GM18505 (cell line): Measurements from ENCODE around the gene KCNAB2.

Experiments used
- ATAC-seq: cut with Tn5 transposase; IDR thresholded peaks from one replicate; pipeline ENCODE4 v1.9.1; 2021; ENCODE audit not compliant: unreplicated experiment
- POLR2A ChIP-seq: IDR thresholded peaks from 4 replicates; pipeline ENCODE4 v1.6.1; 2011; ENCODE audit warnings: borderline replicate concordance; ENCODE audit not compliant: insufficient read depth, insufficient read length; ENCODE audit errors: extremely low read depth

The KCNAB2 gene

DNA sequence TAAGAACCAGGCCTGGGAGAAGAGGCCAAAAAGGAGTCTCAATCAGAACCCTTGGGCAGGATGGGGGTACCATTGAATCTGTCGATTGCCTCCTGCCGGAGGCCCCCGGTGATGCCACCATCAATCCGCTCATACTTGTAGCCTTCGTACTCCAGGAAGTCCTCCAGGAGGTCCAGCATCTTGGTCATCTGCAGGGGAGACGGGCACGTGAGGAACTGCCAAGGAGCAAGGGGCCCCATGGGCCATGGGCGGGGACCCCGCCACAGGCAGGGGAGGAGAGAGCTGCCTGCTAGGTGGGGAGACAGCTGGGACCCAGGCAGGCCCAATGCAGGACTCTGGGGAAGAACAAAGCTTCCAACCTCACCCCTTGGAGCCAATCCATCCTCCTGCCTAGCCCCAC is 85.9 kb downstream of the KCNAB2 start:
- ATAC-seq, result no peak
- TF ChIP-seq POLR2A, result no peak

DNA sequence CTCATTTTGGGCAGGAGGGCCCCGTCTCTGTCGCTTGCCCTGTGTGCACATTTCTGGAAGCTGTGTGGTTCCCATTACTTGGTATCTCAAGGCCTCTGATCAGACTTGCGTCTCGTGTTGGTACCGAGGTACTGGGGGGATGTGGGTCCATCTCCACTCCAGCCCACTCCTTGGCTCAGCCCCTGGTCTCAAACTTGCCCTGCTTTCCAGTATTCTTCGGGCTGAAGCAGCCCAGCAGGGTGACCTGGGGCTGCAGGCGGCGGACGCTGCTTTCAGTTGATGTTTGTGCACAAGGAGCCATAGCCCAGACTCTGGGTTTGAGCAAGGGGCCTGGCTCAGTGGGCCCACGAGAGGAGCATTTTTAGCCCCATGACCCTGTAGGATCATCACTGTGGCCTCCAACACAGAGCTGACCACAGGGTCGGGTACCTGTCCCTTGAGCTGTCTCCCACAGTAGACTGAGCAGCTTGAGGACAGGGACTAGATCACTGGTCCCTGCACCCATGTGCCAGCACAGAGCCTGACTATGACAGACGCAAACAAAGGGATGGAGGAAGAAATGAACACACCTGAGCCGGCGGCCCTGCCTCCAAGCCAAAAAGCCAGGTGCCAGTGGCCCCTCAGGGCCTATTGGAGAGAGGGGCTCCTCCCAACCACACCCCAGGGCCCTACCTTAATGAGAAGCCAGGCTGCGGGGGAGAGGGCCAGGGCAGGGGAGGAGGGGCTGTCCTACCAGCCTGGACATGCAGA is 87.6 kb downstream of the KCNAB2 start:
- no peak for ATAC-seq
- no peak for TF ChIP-seq POLR2A

DNA sequence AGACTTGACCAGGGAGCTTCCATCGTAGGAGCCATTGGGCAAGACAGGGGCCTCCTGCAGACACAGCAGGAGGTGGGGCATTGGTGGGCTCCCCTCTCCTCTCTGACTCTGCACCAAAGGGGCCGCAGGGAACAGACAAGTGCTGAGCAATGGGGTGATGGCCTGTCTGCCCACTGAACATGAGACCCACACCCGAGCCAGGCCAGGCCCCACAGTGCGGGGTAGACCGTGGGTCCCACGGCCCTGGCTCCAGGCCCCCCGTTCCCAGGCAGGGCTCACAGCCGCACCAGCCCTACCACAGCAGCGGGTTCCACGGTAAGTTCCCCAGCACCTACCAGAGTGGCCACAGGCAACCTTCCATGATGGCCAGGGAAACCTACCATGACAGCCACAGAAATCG is 88.5 kb downstream of the KCNAB2 start:
- no peak for TF ChIP-seq POLR2A
- no peak for ATAC-seq

DNA sequence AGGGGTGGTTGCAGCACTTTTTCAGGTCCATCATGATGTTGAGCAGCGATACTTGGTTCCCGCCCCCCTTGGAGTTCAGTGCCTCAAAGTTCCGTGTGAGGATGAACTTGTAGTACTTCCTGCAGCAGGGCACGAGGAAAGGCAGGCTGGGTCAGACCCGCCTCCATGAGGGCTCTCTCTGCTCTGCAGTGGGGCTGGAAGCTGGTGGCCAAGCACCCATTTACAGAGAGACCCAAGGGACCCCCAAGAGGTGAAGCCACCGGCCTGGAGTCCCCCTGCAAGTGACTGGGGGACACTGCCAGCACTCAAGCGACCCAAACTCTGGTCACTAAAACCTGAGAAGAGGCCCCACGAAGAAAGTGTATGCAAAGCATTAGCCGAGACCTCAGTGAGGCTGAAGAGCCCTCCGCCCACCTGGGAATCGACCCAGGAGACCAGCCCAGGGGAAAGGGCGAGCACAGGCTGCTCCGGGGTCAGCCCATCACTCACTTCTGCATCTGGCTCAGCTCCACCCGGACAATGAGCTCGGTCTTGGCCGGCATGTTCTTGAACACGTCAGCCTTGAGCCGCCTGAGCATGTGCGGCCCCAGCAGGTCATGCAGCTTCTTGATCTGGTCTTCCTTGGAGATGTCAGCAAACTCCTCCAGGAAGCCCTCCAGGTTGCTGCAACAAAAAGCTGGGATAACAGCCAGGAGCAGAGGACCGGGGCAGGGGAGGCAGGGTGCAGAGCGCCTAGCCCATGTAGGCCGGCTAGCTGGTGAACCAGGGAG is 89.2 kb downstream of the KCNAB2 start:
- TF ChIP-seq POLR2A, result no peak
- no peak for ATAC-seq

DNA sequence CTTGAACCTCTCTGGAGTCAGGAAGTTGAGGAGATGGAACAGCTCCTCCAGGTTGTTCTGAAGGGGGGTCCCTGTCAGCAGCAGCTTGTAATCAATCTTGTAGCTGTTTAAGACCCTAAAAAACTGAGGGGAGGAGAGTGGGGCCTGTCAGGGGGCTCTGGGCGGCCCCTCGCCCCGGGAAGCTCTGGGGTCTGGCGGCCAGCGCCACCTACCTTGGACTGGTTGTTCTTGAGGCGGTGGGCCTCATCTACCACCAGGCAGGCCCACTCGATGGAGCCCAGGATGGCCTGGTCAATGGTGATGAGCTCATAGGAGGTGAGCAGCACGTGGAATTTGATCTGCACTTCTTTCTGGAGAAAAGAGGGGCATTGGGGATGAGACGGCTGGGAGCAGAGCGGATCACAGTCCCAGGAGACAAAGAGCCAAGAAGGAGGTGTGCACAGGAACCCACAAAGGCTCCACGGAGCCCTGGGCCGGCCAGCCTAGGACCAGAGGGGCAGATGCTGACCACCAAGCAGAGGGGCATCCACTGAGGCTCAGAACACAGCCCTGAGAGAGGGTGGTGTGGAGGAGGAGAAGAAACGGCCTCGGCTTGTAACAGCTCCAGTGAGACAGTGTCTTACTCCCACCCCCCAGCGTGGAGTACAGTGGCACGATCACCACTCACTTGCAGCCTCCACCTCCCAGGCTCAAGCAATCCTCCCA is 91.0 kb downstream of the KCNAB2 start:
- TF ChIP-seq POLR2A, result no peak
- no peak for ATAC-seq

DNA sequence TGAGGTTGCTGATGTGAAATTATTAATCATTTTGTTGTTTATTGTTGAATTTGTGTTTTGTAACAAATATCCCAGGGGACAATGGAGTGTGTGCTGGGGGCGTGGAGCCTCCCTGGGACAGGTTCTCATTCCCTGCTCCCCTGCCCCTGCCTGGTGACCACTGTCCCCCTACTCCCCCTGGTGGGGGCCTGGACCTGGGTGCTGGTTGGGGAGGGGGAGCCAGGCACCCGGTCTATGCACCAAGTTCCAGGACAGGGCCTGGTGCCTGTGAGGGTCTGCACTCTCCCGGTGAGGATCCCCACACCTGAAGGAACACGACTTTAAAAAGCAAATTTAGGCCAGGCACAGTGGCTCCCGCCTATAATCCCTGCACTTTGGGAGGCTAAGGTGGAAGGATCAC is 92.1 kb downstream of the KCNAB2 start:
- no peak for TF ChIP-seq POLR2A
- no peak for ATAC-seq

DNA sequence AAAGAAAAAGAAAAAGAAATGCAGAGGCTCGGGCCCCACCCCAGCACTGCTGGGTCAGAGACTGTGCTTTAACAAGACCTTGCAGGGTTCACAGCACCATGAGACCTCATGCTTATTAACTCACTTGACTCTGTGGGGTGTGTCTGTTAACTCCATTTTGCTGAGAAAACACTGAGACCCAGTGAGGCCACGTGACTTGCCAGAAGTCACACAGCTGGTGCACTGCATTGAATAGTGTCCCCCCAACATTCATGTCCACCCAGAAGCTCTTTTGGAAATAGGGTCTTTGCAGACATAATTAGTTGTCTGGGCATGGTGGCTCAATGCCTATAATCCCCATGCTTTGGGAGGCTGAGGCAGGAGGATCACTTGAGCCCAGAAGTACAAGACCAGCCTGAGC is 94.7 kb downstream of the KCNAB2 start:
- no peak for ATAC-seq
- no peak for TF ChIP-seq POLR2A

DNA sequence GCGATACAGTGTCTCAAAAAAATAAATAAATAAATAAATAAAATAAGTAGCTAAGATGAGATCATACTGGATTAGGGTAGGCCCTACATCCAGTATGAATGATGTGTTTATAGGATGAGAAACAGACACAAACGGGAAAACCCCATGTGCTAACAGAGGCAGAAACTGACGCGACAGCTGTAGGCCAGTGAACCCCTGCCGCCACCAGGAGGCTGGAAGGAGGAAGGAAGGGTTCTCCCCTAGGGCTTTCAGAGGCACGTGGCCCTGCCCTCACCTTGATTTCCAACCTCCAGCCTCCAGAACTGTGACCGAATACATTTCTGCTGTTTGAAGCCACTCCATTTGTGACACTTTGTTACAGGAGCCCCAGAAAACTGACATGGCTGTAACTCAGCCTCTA is 95.9 kb downstream of the KCNAB2 start:
- no peak for TF ChIP-seq POLR2A
- ATAC-seq, result no peak

DNA sequence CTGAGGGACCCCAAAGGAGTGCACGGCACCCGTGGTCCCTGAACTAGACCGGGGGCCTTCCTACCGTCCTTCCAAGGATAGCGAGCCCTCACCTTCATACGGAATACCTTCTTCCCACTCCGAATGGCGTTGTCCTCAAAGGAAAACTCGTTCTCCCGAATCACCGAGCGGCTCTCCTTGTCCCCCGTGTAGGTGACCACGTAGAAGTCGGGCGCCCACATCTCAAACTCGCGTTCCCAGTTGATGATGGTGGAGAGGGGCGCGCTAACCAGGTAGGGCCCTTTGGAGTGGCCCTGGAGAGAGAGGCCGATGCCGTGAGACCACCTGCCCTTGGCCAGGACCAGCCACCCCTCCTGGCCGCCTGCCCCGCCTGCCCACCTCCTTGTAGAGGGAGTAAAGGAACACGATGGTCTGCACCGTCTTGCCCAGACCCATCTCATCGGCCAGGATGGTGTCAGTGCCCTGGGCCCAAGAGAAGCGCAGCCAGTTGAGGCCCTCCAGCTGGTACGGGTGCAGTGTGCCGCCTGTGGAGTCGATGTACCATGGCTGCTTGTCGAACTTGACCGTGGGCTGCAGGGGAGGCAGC is 96.4 kb downstream of the KCNAB2 start:
- TF ChIP-seq POLR2A, result no peak
- ATAC-seq, result no peak

DNA sequence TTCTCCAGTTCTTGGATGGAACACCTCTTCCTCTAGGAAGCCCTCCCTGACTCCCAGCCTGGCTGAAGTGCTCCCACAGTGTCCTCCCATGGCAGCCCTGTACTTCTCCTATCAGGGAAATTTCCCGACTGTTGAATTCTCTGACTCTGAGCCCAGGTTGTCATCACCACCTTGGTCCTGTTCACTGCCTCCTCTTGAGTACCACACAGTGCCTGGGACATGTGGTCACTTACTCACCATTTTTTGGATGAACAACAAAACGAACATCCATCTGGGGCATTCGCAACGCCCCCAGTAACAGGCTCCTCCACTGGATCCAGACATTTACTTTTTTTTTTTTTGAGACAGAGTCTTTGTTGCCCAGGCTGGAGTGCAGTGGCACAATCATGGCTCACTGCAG is 97.0 kb downstream of the KCNAB2 start:
- ATAC-seq, result no peak
- no peak for TF ChIP-seq POLR2A

DNA sequence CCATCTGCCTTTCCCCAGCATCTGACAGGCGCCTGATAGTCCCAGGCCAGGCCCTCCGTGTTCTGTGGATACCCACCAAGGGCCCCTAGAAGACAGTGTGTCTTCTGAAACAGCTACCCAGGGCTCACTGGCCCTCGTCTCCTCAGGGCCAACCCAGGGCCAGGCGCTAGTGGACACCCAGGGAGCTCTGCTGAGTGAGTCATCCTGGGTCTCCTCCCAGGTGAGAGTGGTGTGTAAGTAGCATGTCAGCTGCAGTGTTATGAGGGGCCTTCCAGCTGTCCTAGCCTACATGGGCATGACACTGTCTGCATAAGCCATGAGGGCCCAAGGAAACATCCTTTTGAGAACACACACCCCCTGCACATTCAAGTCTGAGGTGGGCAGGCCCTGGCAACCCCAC is 97.7 kb downstream of the KCNAB2 start:
- no peak for TF ChIP-seq POLR2A
- no peak for ATAC-seq

DNA sequence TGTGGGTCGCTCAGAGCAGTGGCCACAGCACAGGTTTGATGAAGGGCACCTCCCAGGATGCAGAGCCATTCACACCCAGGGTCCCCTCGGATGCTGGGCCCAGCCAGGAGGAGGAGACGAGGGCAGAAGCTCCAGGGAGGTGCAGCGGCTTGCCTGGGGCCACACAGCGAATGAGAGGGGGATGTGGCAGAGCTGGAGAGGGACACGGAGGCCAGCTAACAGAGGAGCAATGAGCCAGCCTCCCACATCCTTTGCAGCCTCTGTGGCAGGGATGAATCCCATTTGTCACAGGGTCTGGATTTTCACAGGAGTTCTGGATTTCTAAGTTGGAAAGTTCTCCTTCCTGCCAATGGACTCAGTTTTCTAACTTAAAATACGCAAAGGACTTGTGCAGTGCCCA is 98.5 kb downstream of the KCNAB2 start:
- no peak for ATAC-seq
- no peak for TF ChIP-seq POLR2A

DNA sequence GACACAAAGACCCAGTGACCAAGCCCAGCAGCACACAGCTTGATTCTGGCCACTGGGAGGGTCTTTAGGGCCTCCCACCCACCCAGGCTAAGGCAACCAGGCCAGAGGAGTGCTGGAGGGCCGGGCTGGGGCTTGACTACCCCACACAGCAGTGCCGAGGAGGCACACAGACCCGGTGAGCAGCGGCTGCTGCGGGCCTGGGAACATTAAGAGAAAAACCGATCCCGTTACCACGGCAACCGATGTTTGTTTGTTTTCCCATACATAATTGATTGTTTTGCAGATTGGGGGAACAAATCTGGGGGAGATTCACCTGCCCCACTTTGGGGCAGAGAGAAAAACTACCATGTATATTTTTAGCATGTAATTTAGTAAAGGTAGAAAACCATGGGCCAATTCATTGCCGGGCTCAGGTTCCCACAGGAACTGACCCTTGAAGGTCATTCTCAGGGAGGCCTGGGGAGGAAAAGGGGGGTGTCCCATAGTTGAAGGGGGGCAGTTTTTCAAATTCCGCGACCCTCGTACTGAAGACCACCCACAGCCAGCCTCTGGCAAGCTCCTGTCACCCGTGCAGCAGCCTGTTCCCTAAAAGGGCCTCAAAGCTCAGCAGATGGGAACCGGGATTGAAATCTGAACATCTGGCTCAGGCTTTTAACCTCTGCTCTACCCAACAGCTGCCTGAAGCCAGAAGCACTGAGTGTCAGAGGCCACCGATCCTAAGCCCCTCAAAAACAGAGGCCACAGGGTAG is 99.1 kb downstream of the KCNAB2 start:
- no peak for ATAC-seq
- no peak for TF ChIP-seq POLR2A
